ENCODE data around the gene TUBA8. TPM values are rescaled to one million over a fixed set of nuclear protein-coding genes. Genes with fewer than 3 reads are reported as not detected.
"Not testable (repeated sequence)": the region's sequence is repeated elsewhere in the genome, so short reads cannot be mapped to it uniquely, and the experiment has no call there.

The TUBA8 gene
- total and polyA plus RNA-seq, 2 donors (not counting 3 experiments of a cell fraction or from before 2014, with no cell fraction given): 6.9 to 8.9 TPM

GRCh38 chr22:18105981-18106380 lies 4.6 kb upstream of the TUBA8 start:
- H3K9me3 ChIP-seq (replicated peaks; ENCODE audit: control insufficient read depth, insufficient read depth, low read length); H2AFZ ChIP-seq (ENCODE audit: low read depth, low read length); H3K36me3 ChIP-seq (ENCODE audit: control insufficient read depth in 2 of 2, extremely low read depth in 1 of 2, insufficient read depth in 2 of 2, low read length in 2 of 2); H3K4me3 ChIP-seq (replicated peaks in 1 of 3; ENCODE audit: insufficient read depth in 1 of 3, low read depth in 1 of 3, low read length in 3 of 3); H4K20me1 ChIP-seq (replicated peaks; ENCODE audit: control insufficient read depth, extremely low read depth, insufficient read depth, low read length); H3K9me1 ChIP-seq (replicated peaks; ENCODE audit: control insufficient read depth, extremely low read depth, insufficient read depth, low read length); H3K79me2 ChIP-seq (ENCODE audit: control insufficient read depth, insufficient read depth, low read length); POLR2A ChIA-PET; H3K4me1 ChIP-seq (ENCODE audit: control insufficient read depth, extremely low read depth, insufficient read depth, low read length); CTCF ChIA-PET; H3K9ac ChIP-seq (replicated peaks; ENCODE audit: extremely low read depth, insufficient read depth, low read length); H3K4me2 ChIP-seq (ENCODE audit: insufficient read depth, low read length); dilution Hi-C loops (cut with MboI; ENCODE audit: extremely low pct_ligation_motif_present, low sequenced_read_pairs); H3K27ac ChIP-seq (ENCODE audit: insufficient read depth, low read depth, low read length); FAIRE-seq; DNase-seq (ENCODE audit: low read depth, low spot score); H3K27me3 ChIP-seq (ENCODE audit: control insufficient read depth in 2 of 2, insufficient read depth in 2 of 2, low read length in 2 of 2); intact Hi-C loops (cut with micrococcal nuclease); BruUV-seq (replicated peaks): not testable (repeated sequence)

GRCh38 chr22:18106550-18107341 lies 3.9 kb upstream of the TUBA8 start:
- H3K4me1 ChIP-seq (ENCODE audit: control insufficient read depth, extremely low read depth, insufficient read depth, low read length); DNase-seq (ENCODE audit: low read depth, low spot score); H3K27me3 ChIP-seq (ENCODE audit: control insufficient read depth in 2 of 2, insufficient read depth in 2 of 2, low read length in 2 of 2); dilution Hi-C loops (cut with MboI; ENCODE audit: extremely low pct_ligation_motif_present, low sequenced_read_pairs); H3K9me3 ChIP-seq (replicated peaks; ENCODE audit: control insufficient read depth, insufficient read depth, low read length); intact Hi-C loops (cut with micrococcal nuclease); FAIRE-seq; H3K9ac ChIP-seq (replicated peaks; ENCODE audit: extremely low read depth, insufficient read depth, low read length); H2AFZ ChIP-seq (ENCODE audit: low read depth, low read length); H3K9me1 ChIP-seq (replicated peaks; ENCODE audit: control insufficient read depth, extremely low read depth, insufficient read depth, low read length); H4K20me1 ChIP-seq (replicated peaks; ENCODE audit: control insufficient read depth, extremely low read depth, insufficient read depth, low read length); H3K4me2 ChIP-seq (ENCODE audit: insufficient read depth, low read length); H3K27ac ChIP-seq (ENCODE audit: insufficient read depth, low read depth, low read length); CTCF ChIA-PET; H3K36me3 ChIP-seq (ENCODE audit: control insufficient read depth in 2 of 2, extremely low read depth in 1 of 2, insufficient read depth in 2 of 2, low read length in 2 of 2); POLR2A ChIA-PET; H3K79me2 ChIP-seq (ENCODE audit: control insufficient read depth, insufficient read depth, low read length); BruUV-seq (replicated peaks); H3K4me3 ChIP-seq (replicated peaks in 1 of 3; ENCODE audit: insufficient read depth in 1 of 3, low read depth in 1 of 3, low read length in 3 of 3): not testable (repeated sequence)
